Measurements from ENCODE around the gene NKX1-1.
"Not testable (repeated sequence)": the region's sequence is repeated elsewhere in the genome, so short reads cannot be mapped to it uniquely, and the experiment has no call there.

The NKX1-1 gene

DNA sequence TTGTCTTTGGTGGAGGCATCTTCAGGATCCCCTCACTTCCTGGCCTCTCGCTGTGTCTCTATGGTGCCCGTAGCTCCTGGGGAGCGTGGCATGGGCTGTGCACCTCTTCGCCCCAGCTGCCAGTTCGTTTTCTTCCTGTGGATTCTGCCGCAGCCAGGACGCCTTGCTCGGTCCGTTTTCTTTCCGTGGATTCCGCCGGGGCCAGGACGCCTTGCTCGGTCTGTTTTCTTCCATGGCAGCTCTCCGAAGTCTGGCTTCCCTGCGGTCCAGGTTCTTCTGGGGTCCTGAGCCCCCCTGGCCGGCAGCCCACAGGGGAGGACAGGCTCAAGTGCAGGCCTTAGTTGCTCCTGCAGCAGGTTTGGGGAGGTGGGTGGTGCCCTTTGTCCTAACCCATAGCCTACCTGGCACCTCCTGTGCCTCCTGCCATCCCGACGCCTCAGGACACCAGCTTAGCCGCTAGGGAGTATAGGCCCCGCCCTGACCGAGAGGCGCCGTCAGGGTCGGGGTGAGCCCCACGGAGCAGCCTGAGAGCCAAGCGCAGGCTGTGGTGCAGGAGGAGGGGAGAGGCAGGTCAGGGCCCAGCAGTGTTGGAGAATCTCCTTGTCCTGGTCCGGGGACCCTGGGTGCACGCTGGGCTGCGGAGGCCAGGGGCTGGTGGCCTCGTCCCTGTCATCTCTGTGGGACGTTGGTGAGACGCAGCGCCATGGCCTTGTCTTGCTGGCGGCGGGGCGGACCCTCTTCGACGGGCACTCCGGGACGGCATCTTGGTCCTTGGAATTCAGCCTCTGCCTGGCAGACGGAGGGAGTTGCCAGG is 32.1 kb downstream of the NKX1-1 start:
- DNase-seq (ENCODE audit: low read depth in 2 of 2), result no peak

DNA sequence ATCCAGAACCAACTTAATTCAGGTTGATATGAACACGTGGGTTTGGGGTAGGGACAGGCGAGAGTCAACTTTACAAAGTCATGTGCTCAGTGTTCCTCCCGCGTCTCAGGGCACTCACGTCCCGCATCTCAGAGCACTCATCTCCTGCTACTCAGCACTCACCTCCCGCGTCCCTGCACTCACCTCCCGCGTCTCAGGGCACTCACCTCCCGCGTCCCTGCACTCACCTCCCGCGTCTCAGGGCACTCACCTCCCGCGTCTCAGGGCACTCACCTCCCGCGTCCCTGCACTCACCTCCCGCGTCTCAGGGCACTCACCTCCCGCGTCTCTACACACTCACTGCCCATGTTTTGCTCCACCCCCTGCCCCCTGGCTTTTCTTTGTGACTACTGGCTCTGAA is 33.7 kb downstream of the NKX1-1 start:
- DNase-seq (ENCODE audit: low read depth in 2 of 2), result not testable (repeated sequence)

DNA sequence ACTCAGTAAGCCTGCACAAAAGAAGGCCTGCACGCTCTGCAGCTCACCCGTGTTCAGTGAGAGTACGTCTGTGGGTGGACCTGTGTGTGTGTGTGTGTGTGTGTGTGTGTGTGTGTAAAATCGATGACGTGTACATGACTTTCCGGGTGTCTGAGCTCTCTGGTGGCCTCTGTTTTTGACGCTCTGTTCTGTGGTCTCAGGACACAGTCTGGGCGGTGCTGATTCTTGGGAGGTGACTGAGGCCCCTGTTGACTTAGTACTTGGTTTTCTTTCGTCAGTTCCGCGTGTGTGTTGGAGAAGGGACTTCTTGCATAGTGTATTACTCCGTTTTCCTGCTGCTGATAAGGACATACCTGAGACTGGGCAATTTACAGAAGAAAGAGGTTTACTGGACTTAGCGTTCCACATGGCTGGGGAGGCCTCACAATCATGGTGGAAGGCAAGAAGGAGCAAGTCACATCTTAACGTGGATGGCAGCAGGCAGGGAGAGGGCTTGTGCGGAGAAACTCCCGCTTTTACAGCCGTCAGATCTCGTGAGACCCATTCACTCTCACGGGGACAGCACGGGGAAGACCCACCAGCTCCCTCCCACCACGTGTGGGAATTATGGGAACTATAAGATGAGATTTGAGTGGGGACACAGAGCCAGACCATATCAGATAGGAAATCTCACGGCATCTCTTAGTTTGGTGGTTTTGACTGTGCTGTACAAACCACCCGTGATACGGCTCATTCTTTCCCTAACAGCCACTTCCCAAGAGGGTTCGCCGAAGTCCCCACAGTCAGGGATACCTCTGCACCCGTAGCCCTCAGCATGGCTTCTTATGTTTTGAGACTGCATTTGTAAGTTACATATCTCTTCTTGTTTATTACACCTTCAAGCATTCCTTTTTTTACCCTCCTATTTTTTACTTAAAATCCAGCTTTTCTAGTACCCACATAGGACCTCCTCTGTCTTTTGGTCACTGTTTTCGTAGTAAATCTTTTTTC is 34.8 kb downstream of the NKX1-1 start:
- no peak for DNase-seq (ENCODE audit: low read depth in 2 of 2)

DNA sequence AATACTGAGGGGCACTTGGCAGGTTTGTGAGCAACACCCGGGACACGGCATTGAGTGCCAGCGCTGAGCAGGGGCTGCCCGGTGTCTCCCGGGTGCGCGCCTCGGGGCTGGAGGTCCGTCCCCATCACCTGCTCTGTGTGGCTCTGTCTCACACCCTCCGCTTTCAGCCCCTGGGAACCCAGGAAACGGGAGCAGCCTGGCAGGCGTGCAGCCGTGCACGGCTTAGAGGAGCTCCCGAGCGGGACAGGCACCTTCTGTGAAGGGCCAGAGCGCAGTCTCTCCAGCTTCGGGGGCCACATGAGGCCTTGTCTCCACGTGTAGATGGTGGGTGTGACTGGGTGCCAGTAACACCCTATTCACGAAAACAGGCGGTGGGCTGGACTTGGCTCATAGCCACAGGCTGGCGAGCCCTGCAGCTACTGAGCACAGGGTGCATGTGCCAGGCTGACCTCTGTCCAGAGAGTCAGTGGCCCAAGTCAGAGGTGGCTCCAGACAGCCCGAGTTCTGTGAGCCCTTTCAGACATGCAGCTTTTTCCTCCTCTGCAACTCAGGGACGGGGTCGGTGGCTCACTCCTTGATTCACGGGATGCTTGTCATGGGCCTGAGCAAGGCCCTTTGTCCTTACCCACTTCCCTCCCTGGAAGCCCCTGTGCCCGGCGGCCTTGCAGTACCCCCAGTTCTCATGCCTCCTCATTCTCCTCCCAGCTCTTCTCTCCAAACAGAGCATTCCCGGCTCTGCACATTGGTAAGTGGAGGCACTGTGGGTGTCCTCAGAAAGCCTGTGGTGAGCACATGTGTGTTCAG is 35.7 kb downstream of the NKX1-1 start:
- DNase-seq (ENCODE audit: low read depth in 2 of 2), result no peak

DNA sequence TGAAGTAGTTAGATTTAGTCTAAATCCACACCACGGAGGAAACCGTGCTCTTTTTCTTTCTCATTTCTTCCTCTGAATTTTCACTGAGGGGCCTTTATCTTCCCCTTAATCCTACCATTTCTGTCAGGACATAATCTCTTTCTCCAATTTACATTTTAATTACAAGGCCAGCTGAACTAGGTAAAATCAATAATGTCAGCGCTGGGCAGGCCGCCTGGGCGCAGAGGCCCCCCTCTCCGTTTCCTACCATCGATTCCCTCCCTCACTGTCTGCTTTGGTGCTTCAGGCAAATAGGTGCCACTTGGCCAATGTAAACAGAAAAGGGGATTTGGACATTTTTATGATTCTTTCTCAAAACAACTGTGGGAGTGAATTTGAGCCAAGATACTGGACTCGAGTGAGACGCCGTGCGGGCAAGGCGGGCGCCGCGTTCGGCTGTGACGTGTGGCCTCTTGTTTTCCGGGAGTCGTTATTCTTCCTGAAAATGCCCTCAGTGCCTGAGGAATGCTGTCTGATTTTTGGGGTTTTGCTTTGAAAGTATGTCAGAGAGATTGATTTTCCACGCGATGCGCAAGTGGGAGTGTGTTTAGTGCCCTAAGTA is 36.7 kb downstream of the NKX1-1 start:
- DNase-seq (ENCODE audit: low read depth in 2 of 2), result no peak

DNA sequence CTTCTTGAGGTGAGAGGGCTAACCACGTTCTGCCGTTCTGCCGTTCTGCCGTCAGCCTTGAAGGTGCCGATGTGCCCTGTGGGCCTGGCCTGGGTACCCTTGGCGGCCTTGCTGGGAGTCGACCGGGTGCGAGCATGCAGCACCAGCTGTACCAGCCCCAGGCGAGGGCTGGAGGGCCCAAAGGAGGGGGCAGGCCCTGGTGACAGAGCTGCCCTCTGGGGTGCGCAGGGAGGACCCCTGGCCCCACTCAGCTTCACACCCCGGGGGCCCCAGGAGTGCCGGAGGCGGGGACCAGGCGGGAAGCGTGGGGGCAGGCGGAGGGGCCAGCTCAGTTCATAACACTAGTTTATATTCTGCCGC is 37.2 kb downstream of the NKX1-1 start:
- no peak for DNase-seq (ENCODE audit: low read depth in 2 of 2)

DNA sequence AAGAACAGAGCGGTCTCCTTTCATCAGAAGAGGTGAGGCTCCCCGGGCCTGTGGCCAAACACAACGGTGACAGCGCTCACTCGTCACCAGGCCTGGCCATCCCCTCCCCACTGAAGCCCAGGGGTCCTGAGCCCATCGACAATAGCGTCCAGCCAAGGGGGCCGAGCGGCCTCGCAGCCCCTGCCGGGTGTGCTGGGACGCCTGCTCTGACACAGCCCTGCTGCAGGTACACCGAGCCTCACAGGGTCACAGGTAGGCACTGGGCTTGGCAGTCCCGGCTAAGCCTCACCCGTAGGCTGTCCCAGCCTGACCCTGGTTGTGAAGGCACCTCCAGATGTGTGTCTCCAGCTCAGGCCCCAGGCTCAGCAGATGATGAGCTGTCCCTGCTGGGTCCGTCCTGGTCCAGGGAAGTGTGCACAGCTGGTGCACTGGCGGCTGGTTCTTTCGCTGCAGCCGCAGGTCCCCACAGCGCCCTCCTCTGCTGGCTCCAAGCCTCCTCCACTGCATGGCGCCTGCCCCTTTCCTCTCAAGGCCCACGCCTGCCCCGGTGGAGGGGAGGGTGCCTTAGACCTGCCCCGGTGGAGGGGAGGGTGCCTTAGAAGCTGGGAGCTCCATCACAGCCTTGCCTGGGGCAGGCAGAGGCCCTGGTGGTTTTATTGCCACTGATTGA is 37.7 kb downstream of the NKX1-1 start:
- DNase-seq (ENCODE audit: low read depth in 2 of 2), result no peak

DNA sequence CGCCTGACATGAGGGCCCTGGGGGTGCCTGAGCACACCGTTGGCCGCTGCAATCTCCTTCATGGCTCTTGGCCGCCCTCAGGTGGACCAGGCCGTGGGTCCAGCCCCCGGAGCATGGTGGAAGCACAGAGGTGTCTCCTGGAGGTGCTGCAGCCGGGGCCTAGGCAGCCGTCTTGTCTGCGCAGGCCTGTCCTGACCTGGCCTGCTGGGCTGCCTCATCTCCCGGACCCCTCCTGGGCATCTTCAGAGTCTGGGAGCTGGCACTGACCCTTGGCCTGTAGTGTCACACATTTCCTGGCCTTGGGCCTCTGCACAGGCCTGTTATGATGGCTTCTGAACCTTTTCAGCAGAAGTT is 38.3 kb downstream of the NKX1-1 start:
- DNase-seq (ENCODE audit: low read depth in 2 of 2), result no peak

DNA sequence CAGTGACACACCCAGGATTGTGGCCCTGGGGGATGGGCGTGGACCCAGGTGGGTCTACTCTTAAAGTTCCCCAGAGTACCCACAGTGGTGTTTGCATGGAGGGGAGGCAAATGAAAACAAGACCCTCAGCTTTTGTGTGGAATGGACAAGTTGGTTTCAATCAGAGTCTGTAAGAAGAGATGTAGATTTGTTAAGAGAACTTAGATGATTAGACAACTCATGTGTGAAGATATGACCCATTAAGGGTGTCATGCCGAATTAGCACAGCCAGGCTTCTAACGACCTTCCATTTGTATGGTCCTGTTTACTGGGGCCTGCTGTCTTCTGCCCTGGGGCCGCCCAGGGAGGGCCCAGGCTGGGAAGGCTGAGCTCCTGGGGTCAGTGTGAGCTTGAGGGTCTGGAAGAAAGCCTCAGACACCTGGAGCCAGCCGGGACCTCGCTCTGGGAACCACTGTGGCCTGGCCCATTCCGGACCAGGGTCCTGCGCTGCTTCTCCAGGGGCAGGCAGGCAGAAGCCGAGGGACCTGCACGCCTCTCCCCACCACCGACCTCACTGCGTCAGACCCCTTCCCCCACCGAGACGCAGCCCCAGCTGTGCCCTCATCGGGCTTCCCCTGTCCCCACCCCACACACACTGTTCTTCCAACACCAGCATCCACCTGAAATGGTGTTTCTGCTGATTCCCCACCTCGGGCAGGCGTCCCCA is 38.9 kb downstream of the NKX1-1 start:
- no peak for DNase-seq (ENCODE audit: low read depth in 2 of 2)

DNA sequence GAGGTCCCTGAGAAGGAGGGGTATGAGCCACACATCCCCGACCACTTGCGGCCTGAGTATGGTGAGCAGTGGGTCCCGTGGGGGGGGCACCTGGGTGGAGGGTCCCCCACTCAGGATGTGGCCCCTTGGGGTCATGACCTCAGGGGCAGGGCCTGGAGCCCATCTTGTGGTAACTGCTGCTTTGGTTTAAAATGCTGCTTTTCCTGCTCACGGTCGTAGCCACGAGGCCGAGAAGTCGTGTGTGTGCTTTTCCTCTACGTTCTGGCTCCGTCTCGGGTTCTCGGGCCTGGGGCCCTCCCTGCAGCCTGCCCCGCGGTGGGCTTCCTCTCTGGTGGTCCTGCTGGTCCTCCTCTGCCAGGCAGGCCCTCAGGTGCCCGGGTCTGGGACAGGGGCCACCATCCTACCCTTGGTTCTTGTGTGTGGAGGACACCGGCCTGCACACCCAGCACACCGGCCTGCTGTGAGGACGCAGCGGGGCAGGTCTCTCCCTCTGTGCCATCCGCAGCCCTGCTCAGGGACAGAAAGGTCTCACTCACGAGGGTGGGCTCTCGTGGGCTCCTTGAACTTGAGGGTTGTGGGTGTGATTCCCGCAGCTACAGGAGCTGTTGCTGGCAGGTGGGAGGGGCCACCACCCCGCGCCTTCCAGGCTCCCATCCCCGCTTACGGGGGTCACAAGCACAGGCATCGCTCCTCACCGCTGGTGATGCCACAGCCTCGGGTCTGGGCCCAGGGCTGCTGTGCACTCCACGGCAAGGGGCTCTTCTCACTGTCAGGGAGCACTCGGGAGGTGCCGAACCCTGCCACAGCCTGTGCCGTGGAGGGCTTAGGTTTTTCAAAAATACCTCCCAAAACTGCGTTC is 39.6 kb downstream of the NKX1-1 start:
- no peak for DNase-seq (ENCODE audit: low read depth in 2 of 2)

DNA sequence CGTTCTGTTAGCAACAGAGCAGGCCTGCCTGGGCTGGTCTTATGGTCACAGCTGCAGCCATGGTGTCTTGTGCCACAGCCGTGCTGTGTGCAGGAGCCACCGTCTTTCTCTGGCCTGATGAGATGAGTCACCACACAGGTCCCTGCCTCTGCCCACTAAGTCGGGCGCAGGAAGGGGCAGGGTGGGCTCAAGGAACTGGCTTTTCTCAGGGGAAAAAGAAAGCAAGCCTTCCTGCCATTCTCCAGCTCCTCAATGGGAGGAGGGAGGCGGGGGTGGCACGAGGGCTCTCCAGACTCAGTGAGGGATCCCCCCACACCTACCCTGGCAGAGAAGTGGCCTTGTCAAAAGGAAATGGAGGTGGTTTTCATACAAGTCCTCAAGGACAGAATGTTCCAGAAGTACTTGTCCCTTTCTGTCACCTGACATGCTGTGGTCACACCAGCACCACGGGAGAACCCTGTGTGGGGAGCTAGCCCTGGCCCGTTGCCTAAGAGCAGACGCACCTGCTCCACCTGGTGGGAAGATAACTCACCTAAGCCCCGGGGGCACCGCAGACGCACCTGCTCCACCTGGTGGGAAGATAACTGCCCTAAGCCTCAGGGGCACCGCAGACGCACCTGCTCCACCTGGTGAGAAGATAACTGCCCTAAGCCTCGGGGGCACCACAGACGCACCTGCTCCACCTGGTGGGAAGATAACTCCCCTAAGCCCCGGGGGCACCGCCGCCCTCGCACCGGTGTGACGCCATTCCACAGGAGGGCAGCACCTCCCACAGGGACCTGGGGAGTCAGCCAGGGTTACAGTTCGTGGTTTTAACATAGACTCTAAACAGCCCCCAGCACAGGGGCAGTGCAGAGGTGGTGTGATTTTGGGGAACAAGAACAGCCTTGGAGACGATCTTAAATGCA is 40.7 kb downstream of the NKX1-1 start:
- no peak for DNase-seq (ENCODE audit: low read depth in 2 of 2)

DNA sequence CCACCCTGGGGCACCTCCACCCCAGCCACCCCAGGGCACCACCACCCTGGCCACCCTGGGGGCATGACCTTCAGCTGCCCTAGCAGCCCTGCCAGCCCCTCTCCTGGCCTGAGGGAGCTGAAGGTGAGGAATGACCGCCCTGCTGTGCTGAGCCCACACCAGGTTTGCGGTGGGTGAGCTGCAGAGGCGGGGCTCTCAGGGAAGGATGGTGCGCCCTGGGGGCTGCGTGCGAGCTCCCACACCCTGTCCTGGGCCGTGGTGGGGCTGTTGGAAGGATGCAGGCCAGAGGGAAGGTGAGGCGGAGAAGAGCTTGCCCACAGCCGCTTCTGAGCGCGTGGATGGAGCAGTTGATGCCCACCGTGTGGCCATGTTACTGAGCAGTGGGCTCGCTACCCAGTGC is 41.5 kb downstream of the NKX1-1 start:
- no peak for DNase-seq (ENCODE audit: low read depth in 2 of 2)

DNA sequence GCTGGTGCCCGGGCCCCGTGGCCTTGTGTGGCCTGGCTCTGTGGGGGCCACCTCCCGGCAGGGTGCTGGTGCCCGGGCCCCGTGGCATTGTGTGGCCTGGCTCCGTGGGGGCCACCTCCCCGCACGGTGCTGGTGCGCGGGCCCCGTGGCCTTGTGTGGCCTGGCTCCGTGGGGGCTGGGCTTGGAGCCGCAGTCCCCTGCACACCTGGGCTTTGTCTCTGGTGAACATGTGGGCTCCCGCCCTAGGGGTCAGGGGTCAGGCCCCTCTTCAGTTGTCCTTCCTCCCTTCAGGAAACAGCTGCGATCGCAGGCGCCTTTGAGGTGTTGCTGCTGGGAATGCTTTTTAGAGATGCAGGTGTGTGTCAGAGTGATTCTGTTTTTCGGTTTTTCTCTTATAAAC is 42.0 kb downstream of the NKX1-1 start:
- DNase-seq (ENCODE audit: low read depth in 2 of 2), result no peak

DNA sequence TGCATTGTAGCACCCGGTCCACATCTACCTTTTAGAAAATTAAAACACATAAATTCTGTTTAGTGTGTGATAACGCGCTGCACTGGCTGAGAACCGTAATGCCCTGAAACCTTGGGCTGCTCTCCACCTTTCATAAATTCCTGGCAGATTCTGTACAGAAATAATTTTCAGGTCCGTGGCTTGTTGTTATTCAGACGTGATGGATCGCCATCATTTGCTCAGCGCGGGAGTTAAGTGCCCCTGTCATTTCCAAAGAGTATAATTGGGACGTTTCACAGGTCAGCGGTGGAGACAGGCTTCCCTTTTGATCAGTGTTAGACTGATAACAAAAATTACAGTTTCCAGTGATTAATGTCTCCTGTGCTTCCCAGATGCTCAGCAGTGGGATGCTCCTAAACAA is 42.7 kb downstream of the NKX1-1 start:
- no peak for DNase-seq (ENCODE audit: low read depth in 2 of 2)

DNA sequence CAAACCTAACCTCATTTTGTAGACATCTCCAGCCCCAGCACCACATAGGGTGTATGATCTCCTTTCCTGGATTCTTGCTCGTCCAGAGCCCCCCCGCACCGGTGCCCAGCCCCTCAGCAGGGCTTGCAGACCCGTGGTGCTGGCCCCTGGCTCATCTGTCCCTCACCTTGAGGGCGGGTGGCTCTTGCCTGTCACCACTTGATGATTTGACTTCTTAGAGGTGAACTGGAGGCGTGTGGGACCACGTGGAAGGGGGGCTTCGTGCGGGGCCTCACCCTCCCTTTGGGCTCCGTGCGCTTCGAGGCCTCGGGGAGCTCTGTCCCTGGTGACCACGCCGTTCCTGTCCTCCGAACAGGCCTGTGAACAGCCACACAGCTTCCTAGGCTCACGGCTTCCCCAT is 43.7 kb downstream of the NKX1-1 start:
- DNase-seq (ENCODE audit: low read depth in 2 of 2), result no peak

DNA sequence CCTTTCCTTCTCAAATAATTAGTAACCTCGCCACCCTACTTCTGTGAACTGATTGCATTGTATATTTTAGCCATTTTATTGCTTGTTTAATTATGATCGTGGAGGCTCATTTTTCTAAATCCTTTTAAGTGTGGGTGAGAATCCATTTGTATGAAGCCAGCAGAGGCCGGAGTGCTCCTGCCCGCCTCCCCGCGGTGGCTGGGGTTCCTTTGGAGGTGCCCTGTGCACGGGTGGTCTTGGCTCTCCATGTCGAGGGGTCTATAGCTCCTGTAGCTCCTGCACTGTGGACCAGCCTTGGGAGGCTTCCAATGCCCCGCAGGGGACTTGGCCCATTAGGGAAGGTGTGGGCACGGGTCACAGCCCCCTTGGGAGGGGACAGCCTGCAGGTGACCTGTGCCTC is 44.2 kb downstream of the NKX1-1 start:
- no peak for DNase-seq (ENCODE audit: low read depth in 2 of 2)

DNA sequence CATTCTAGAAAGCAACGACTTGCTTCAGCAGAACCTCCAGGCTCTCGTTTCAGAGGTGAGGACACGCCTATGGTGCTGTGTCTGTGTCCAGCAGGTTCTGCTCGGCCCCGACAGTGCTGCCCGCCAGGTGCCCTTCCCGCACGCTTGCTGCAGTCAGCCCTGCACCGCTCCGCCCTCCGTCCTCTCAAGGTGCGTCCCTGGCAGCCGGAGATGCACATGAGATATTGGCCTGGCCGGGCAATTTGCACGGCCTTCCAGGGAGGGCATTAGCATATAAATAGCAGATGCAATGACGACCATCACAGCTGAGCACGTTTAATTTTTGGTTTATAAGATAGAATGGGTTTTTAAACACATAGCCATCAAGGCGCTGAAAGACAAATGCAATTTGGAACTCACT is 44.8 kb downstream of the NKX1-1 start:
- DNase-seq (ENCODE audit: low read depth in 2 of 2), result no peak

DNA sequence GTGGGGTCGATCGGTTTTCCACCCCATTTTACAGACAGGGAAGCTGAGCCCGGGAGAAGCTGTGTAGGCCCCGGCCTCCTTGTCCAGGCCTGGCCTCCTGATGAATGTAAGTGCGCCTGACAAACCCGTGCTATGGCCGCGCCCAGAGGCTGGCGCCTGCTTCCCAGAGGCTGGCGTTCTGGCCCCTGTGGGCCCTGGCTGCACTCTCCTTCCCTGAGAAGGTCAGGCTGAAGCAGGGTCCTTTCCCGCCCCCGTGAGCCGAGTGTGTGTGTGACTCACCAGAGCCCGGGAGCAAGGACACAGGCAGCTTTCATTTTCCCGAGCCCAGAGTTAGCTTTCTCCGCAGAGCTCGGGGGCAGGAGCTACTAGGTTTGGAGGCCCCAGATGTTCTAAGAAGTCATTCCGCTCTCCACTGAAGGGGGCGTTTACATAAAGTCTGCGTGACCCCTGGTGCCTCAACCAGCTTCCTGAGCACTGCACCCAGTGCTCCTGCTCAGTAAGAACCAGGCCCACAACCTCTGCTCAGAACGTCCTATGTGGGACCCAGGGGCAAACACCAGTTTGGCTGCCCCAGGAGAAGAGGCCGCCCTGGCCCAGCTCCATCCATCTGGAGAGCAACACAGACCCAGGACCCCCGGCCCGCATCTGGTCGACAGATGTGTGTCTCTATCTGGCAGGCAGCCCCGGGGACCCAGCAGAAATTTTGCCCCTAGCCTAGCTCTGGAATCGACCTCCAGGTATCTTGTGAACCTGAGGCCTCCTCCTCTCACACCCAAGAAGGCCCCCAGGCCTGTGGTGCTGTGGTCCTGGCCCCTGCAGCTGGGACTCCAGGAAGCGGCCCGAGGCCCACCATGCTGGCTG is 45.6 kb downstream of the NKX1-1 start:
- DNase-seq (ENCODE audit: low read depth in 2 of 2), result no peak
